ENCODE results near the gene HS1BP3. TPM values are rescaled to one million over a fixed set of nuclear protein-coding genes. Genes with fewer than 3 reads are reported as not detected.

The HS1BP3 gene
- total RNA-seq, 4 donors from 2014 or later, result 23.3 to 38.2 (median 34.2) TPM

DNA sequence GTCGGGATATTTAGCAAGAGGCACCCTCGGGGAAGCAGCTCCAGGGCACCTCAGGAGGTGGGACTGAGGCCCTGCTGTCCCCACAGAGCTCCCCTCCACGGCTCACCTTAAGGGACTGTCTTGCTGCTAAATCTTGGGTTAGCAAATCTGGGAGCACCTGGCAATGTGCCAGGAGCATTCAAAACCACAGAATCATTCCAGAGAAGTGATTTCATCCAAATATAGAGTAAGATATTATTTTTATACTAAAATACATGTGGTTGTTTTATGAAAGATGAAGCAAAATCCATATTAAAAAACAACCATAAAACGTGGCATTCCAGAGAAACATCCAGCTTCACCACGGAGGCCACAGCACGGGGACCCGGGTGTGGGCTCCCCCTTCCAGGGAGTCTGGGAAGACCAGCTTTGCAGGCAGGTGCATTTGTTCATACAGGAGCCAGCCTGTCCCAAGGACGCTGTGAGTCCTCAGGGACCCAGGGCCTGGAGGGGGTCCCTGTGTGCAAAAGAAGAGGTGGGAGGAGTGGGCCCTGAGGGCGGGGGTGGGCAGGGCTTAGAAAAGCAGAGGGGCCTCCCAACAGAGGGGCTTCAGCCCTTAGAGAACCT lies 16.3 kb downstream of the HS1BP3 start:
- WGBS, result 63% methylated on average over 7 of the region's 9 CpGs
- Histone ChIP-seq H3K27ac (peak overlapping the region; percentile 64), H3K4me3 (no peak overlapping the region), H3K9me3 (no peaks in the 10 kb centered on the region), H3K27me3 (no peaks in the 10 kb centered on the region), H3K36me3 (peaks cover 36% of the 10 kb centered on the region), H3K4me1 (peaks cover 42% of the 10 kb centered on the region)
- no peak for DNase-seq (ENCODE audit: low spot score in 2 of 2)
- TF ChIP-seq POLR2A (IDR thresholded peaks at IDR 0.05) (no peak), EP300 (IDR thresholded peaks at IDR 0.05) (no peak), CTCF (IDR thresholded peaks at IDR 0.05) (no peak), POLR2AphosphoS5 (IDR thresholded peaks at IDR 0.05) (no peak)

DNA sequence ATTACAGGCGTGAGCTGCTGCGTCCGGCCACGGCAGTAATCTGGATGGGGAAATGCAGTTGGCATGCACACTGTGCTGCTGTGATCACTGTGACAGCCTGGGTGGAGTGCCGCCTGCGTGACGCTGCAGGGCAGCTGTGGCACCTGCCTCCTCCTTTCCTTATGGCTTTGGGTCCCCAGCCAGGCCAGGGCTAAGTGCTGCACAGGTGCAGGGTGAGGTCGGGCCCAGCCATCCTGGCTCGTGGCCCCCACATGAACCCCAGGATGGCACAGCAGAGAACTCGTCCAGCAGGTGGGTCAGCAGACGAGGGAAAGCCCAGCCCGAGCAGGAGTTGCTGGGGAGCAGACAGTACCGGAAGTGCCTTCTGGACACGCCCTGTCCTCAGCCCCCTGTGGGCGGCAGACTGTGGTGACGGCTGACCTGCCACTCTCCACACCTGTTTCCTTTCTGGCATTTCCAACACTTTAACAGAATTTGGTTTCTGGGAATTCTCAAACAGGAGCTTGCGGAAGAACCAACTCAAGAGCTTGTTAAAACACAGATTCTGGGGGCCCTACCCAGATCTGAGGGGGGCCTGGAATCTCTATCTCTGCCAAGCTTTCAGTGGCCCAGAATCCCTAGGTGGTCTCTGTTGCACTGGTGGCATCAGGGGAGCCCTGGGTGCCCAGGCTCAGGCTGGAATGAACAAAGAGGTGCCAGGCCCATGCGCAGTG lies 16.9 kb downstream of the HS1BP3 start:
- 63% methylated on average over 13 of the region's 18 CpGs for WGBS
- peaks cover 33% of the 10 kb centered on the region for H3K36me3 ChIP-seq

GRCh38 chr2:20633001-20633400 lies 17.9 kb downstream of the HS1BP3 start:
- no peak for DNase-seq (ENCODE audit: low spot score in 2 of 2)
- Histone ChIP-seq H3K9me3 (no peaks in the 10 kb centered on the region), H3K4me3 (no peak overlapping the region), H3K36me3 (peaks cover 23% of the 10 kb centered on the region), H3K27me3 (no peaks in the 10 kb centered on the region), H3K27ac (no peak overlapping the region), H3K4me1 (peaks cover 42% of the 10 kb centered on the region)
- 99% methylated on average over 4 of the region's 4 CpGs for WGBS
- no peak for TF ChIP-seq EP300 (IDR thresholded peaks at IDR 0.05)
- no peak for TF ChIP-seq POLR2AphosphoS5 (IDR thresholded peaks at IDR 0.05)
- no peak for TF ChIP-seq CTCF (IDR thresholded peaks at IDR 0.05)
- no peak for TF ChIP-seq POLR2A (IDR thresholded peaks at IDR 0.05)

More for the DNA sequence above, 16.9 kb downstream of the HS1BP3 start:
- Histone ChIP-seq H3K27me3 (no peaks in the 10 kb centered on the region), H3K4me3 (no peak overlapping the region), H3K4me1 (peaks cover 42% of the 10 kb centered on the region), H3K27ac (peak overlapping the region; percentile 64), H3K9me3 (no peaks in the 10 kb centered on the region)
- DNase-seq (ENCODE audit: low spot score in 2 of 2), result no peak
- peak in 2 of 3 donors; percentile 21 to 41 for TF ChIP-seq POLR2AphosphoS5 (IDR thresholded peaks at IDR 0.05)
- TF ChIP-seq EP300 (IDR thresholded peaks at IDR 0.05), result no peak

DNA sequence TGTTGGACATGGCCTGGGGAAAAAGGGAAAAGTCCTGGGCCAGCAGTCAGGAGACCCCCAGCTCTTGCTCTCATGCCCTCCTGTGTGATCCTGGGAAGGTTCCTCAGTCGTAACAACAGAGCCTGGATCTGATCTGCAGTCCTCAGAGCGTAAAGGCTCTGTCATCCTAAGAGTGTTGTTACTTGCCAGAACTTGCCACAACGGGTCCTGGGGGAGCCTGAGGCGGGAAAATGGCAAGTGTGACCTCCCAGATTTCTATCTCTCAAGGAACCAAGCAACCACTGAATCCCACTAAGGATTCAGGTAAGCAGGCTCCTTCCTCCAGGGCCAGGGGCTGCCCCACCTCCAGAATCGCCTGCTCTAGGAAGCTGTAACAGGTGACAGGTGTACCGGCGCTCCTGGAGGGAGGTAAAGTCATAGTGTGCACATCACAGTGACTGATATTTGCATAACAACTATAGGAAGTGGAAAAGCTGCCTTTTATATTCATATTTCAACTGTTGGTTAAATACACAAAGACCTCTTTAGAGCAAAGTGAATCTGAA lies 18.4 kb downstream of the HS1BP3 start:
- no peak for DNase-seq (ENCODE audit: low spot score in 2 of 2)
- TF ChIP-seq EP300 (IDR thresholded peaks at IDR 0.05) (no peak), CTCF (IDR thresholded peaks at IDR 0.05) (no peak), POLR2A (IDR thresholded peaks at IDR 0.05) (no peak), POLR2AphosphoS5 (IDR thresholded peaks at IDR 0.05) (no peak)

GRCh38 chr2:20631617-20632307 lies 19.1 kb downstream of the HS1BP3 start:
- peak in 1 of 2 donors; percentile 27 for DNase-seq (ENCODE audit: low spot score in 2 of 2)
- 79% methylated on average over 6 of the region's 6 CpGs for WGBS
- Histone ChIP-seq H3K4me1 (peaks cover 42% of the 10 kb centered on the region), H3K27me3 (no peaks in the 10 kb centered on the region), H3K27ac (no peak overlapping the region), H3K4me3 (no peak overlapping the region), H3K9me3 (no peaks in the 10 kb centered on the region), H3K36me3 (peaks cover 15% of the 10 kb centered on the region)
- TF ChIP-seq POLR2A (IDR thresholded peaks at IDR 0.05) (no peak), EP300 (IDR thresholded peaks at IDR 0.05) (no peak), CTCF (IDR thresholded peaks at IDR 0.05) (no peak), POLR2AphosphoS5 (IDR thresholded peaks at IDR 0.05) (no peak)

More for the DNA sequence above, 18.4 kb downstream of the HS1BP3 start:
- 62% methylated on average over 7 of the region's 7 CpGs for WGBS
- Histone ChIP-seq H3K9me3 (no peaks in the 10 kb centered on the region), H3K4me1 (peaks cover 42% of the 10 kb centered on the region), H3K4me3 (no peak overlapping the region), H3K36me3 (peaks cover 18% of the 10 kb centered on the region), H3K27me3 (no peaks in the 10 kb centered on the region), H3K27ac (no peak overlapping the region)
